ENCODE results near the gene TBX2. TPM values are rescaled to one million over a fixed set of nuclear protein-coding genes. Genes with fewer than 3 reads are reported as not detected.
A peak's percentile ranks its signal among the peaks of the same experiment; 100 is the strongest.
"Not testable (repeated sequence)": the region's sequence is repeated elsewhere in the genome, so short reads cannot be mapped to it uniquely, and the experiment has no call there.

TBX2 gene
- 24.6 TPM for total RNA-seq (ENCODE audit: insufficient read depth, low replicate concordance)

DNA sequence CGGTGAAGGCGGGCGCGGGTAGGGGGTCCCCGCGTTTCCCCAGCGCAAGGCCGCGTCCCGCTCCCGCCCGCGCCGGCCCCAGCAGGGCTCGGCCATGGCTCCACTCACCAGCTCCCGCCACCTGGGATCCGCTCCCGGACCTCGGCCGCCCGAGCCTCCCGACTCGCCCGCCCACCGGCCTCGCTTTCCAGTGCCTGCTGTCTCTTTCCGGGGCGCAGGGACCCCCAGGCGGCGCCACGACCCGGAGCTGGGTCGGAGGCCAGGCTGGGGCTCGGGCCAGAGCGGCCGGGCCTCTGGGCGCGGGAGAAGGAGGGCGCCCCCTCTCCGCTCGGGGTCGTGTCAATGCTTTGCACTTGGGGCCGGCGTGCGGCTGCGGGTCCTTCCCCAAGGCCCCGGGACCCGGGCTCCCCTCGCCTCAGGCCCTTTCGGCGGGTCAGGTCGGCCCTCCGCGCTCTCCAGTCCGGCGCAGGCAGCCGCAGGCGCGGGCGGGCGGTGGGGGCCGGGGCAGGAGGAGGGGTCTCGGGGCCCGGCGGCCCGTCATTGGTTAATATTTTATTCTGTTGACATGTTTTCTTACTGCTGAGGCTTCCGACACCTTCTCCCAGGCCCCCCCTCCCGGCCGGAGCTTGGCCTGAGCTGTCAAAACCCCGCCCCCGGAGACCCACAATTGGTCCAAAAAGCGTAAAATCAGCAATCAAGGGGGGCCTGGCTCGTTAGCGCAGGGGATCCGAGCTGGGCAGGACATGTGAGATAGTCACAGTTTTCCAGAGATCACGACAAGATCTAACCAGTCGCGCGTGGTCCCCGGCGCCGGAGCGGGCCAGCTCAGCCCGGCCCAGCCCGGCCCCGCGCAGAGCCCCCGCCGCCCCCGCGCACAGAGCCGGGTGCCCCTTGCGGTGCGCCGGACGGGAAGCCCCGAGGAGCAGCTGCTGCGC is at the start of gene TBX2:
Gene TBX2 (plus strand): TSS at position 713 of the 935 bp plus-strand sequence. CDS start 334 bp downstream, outside the sequence.
- DNase-seq (ENCODE audit: low spot score), result peak; percentile 96

DNA sequence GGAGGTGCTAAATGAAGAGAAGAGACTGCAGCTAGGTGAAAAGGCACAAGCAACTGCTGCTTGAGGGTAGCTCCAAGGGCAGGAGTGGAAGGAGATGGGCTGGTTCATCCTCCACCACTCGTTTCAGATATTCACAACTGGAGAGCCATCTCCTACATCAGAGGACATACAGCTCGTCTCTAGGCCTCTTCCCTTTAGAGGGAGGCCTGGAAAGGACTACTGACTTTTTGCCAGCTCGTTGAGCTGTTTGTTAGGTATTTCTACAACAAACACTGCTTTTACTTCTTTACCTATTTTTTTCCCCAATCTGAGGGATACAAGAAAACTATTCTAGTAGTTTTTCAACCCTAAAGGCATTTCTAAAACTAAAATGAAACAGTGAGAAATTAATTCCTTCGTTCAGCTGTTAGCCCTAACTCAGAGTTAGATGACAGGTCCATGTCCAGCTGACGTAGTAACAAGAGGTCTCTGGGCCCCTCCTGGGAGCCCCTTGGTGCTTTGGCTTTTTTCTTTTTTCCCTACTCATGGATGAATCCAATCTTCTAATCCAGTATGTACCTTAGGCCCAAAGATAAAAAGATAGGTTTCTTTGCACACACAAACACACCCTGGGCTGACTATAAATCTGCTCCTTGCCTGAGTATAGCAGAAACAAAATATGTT is 47.8 kb upstream of the TBX2 start:
- DNase-seq (ENCODE audit: low spot score), result no peak

DNA sequence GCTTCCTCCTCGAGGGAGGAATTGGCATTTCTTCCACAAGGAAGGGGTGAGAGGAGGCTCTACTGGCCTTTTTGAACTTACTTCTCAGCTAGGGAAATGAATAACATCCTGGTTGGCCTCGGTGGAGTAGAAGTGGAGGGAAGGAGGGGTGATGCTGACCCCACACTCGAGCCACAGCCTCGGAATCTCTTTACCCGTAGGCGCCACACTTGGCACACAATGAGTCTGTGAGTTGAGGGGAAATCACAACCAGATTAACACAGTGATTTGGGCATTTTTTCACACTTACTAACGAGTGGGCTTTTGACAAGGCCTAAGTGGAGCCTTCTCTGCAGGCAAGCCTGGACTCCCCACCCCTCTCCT is 47.3 kb upstream of the TBX2 start:
- peak; percentile 50 for DNase-seq (ENCODE audit: low spot score)

- DNase-seq (ENCODE audit: low spot score), result peak; percentile 45
Observed at GRCh38 chr17:61352781-61353491, 46.7 kb upstream of the TBX2 start.

DNA sequence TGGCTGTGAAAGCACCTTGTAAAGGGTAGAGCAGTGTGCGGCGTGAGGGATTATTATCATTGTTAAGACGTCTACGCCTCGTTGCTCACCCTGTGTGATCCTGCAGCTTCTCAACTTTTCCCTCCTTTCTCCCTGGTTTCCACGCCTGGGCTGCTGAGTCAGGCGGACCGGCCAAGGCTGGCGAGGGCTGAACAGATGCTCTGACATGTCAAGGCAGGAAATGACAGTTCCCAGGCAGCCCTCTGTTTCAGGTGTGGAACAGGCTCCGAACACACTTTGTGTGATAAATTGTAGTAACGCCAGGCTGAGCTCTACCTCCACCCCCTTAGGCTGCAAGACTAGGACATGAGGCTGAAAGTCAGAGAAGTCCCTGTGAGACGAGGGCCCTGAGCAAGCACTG is 46.0 kb upstream of the TBX2 start:
- DNase-seq (ENCODE audit: low spot score), result no peak

GRCh38 chr17:61354895-61355874 is 44.5 kb upstream of the TBX2 start:
- DNase-seq (ENCODE audit: low spot score), result peak; percentile 94

- DNase-seq (ENCODE audit: low spot score), result not testable (repeated sequence)
Observed at GRCh38 chr17:61357061-61357460, 42.6 kb upstream of the TBX2 start.

DNA sequence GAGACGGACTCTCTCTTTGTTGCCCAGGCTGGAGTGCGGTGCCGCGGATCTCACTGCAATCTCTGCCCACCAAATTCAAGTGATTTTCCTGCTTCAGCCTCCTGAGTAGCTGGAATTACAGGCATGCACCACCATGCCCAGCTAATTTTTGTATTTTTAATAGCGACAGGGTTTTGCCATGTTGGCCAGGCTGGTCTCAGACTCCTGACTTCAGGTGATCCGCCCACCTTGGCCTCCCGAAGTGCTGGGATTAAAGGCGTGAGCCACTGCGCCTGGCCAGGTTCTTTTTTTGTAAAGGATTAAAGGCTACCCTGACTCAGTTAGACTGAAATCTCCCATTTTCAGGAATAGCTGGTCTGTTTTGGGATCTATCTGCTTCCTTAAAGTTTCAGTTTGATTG is 40.1 kb upstream of the TBX2 start:
- DNase-seq (ENCODE audit: low spot score), result not testable (repeated sequence)

GRCh38 chr17:61360318-61360943 is 39.2 kb upstream of the TBX2 start:
- DNase-seq (ENCODE audit: low spot score), result no peak

DNA sequence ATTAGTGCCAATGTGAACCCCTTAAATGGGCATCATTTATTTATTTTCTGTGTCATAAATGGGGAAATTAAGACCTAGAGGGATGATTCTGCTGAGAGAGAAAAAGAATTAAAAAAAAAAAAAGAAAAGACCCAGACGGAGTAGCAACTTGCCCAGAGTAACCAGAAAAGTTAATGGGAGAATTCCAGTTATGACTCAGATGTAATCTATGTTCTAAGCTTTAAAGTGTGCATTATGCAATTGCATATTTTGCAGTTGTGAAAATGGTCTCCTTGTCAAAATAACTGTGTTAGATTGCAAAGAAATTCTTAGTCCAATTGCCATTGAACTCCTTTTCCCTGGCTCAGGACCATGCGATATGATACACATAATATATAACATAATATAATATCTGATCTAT is 38.6 kb upstream of the TBX2 start:
- peak; percentile 79 for DNase-seq (ENCODE audit: low spot score)

DNA sequence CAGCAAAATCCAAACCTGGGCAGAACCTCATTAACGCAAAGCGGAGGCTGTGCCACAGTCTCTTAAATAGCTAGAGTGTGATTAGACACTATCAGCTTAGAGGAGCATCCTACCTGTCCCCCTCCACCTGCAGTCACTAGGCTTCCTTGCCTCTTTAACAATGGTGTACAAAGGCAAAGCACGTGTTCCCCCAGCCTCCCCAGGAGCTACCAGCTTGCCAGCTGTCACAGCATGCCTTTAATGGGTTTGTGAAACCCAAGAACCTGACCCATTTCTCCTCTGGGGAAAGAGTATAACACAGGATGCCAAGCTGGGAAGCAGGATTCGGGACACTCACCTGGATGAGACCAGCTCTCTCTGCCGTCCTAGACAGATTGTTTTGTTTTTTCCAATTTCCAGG is 37.2 kb upstream of the TBX2 start:
- no peak for DNase-seq (ENCODE audit: low spot score)

- no peak for DNase-seq (ENCODE audit: low spot score)
Observed at GRCh38 chr17:61362852-61363600, 36.6 kb upstream of the TBX2 start.

DNA sequence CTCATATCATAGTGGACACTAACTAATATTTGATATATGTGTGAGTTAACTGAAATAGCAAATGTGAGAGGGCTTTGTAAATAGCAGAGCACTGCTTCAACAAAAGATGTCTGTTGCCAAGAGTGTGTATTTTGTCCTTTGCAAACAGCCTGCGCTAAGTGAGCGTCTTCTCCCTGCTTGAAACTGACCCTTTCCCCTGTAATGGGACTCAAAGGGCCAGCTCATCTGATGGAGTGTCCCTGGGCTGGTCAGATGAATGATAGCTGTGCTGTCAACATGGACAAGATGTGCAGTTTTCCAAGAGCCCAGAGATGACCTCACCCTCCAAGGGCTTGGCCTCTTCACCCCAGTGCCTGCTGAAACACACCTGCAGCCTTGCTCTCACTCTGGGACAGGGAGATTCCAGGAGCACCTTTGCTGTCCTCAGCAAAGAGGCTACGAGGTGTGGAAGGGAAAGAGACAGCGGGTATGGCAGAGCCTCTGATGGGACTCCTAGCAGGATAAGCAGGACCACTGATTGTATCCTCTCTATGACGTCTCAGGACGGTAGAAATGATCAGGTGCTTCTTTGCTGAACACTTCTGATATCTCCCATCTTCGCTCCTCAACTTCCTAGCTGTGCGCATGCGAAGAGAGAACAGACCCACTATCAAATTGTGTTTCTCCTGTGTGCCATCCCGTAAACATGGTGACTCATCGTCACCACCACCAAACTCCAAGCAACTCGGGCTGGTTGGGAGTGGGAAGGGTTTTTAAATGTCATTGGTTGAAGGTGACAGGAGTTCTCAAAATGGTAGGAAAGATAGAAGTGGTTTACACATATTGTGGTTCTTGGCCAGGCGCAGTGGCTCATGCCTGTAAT is 35.8 kb upstream of the TBX2 start:
- DNase-seq (ENCODE audit: low spot score), result no peak

DNA sequence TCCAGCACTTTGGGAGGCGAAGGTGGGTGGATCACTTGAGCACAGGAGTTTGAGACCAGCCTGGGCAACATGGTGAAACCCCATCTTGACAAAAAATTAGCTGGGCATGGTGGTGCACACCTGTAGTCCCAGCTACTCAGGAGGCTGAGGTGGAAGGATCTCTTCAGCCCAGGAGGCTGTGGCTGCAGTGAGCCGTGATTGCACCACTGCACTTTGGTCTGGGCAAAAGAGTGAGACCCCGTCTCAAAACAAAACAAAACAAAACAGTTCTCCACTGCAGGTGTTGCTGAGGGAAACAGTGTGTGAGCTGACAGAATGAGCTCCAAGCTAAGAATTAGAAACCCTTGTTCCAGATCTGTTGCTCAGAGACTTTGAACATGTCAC is 35.2 kb upstream of the TBX2 start:
- DNase-seq (ENCODE audit: low spot score), result no peak

GRCh38 chr17:61366076-61366714 is 33.4 kb upstream of the TBX2 start:
- DNase-seq (ENCODE audit: low spot score), result no peak

DNA sequence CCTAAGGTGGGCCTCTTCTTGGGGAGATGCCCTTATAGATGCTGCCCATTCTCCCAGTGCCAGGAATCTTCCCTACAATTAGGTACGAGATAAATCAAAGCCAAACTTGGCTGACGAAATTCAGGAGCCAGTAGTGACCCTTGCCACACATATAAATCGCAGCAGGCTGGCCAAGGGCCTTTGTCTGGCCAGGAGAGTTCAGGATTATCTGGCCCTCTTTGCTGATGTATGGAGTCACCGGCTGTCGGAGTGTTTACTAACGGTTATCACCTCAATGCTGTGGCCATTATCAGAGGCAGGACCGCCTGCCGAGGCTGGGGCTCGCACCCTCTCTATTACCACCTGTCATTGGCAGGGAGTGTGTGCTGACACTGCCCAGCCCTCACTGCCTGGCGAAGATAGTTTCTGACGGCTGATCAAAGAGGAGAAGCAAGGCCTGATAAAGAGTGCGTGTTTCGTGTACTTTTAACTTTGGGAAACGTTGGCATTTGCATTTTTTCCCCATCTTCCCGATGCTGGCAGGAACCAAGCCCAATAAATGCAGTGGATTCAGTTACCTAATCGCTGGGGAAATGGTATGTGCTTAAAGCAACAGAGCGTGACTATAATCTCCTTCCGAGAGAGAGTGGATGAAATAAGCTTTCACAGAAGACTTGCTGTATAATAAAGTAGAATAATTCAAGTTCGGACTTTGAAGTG is 32.8 kb upstream of the TBX2 start:
- DNase-seq (ENCODE audit: low spot score), result peak; percentile 89

DNA sequence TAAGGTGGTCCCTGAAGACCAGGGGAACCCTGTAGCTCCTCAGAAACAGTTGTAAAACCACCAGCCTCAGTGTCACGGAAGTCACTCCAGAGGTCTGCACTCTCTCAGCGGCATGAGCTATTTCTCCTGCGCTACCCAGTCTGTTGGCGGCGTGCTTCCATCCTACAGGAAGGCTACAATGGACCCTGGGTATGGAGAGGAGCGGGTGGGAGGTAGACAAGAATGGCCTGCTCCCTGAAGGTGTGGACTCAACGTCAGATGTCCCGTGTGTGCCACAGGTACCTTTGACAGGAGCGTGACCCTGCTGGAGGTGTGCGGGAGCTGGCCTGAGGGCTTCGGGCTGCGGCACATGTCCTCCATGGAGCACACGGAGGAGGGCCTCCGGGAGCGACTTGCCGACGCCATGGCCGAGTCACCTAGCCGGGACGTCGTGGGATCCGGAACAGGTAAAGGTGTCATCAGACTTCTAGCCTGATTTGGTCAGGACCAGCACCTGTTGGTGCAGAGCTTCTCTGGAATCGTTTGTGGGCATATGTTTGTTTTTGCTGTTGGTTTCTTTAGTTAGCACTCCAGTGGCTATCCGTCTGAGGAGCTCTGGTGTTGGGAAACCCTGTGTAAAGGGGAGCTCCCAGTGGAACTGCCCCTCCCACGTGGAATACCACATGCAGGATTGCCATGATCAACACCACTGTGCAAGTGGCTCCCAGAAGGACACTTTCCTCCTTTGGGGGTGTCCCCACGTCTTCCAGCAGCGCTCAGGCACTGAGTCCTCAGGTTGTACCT is 31.4 kb upstream of the TBX2 start:
- DNase-seq (ENCODE audit: low spot score), result no peak

All from umbilical cord (tissue), 2 donors.